Stromal cell of bone marrow (primary cell): ENCODE measurements around the gene PKDREJ.
"Not testable (repeated sequence)": the region's sequence is repeated elsewhere in the genome, so short reads cannot be mapped to it uniquely, and the experiment has no call there.

Source experiments
- DNase-seq: peaks from one replicate; pipeline ENCODE4 v3.0.0-alpha.2; 2012; ENCODE audit warnings: low read depth

PKDREJ gene

GRCh38 chr22:46264520-46264919 lies 1.4 kb upstream of the PKDREJ start:
- not testable (repeated sequence) for DNase-seq

GRCh38 chr22:46262449-46263215 lies 511 bp downstream of the PKDREJ start:
- no peak for DNase-seq

GRCh38 chr22:46260038-46260437 lies 3.1 kb downstream of the PKDREJ start:
- no peak for DNase-seq

- no peak for DNase-seq
Measured at GRCh38 chr22:46259374-46259773, 3.8 kb downstream of the PKDREJ start.

GRCh38 chr22:46256358-46256958 lies 6.7 kb downstream of the PKDREJ start:
- DNase-seq: no peak

GRCh38 chr22:46251816-46252380 lies 11.2 kb downstream of the PKDREJ start:
- DNase-seq: no peak

- no peak for DNase-seq
Measured at GRCh38 chr22:46251266-46251665, 11.9 kb downstream of the PKDREJ start.

GRCh38 chr22:46250783-46251125 lies 12.4 kb downstream of the PKDREJ start:
- no peak for DNase-seq

- peak; percentile 73 for DNase-seq
Measured at GRCh38 chr22:46250035-46250782, 12.9 kb downstream of the PKDREJ start, which contains the start of gene CDPF1. Gene CDPF1, minus strand, starts transcription at chr22:46250293. Its CDS starts 2,009 bp downstream, at chr22:46248284.

GRCh38 chr22:46247443-46247975 lies 15.6 kb downstream of the PKDREJ start:
- DNase-seq: no peak

GRCh38 chr22:46246178-46246577 lies 17.0 kb downstream of the PKDREJ start:
- no peak for DNase-seq

GRCh38 chr22:46245511-46245910 lies 17.6 kb downstream of the PKDREJ start:
- no peak for DNase-seq

GRCh38 chr22:46244771-46245170 lies 18.4 kb downstream of the PKDREJ start:
- DNase-seq: no peak

GRCh38 chr22:46242076-46242475 lies 21.1 kb downstream of the PKDREJ start:
- DNase-seq: no peak

- DNase-seq: no peak
Measured at GRCh38 chr22:46241396-46242007, 21.6 kb downstream of the PKDREJ start.

- DNase-seq: no peak
Measured at GRCh38 chr22:46240907-46241306, 22.2 kb downstream of the PKDREJ start.

GRCh38 chr22:46240506-46240905 lies 22.6 kb downstream of the PKDREJ start:
- DNase-seq: no peak

- no peak for DNase-seq
Measured at GRCh38 chr22:46240073-46240472, 23.1 kb downstream of the PKDREJ start.

GRCh38 chr22:46239261-46240048 lies 23.7 kb downstream of the PKDREJ start:
- DNase-seq: no peak

- DNase-seq: no peak
Measured at GRCh38 chr22:46238541-46238940, 24.6 kb downstream of the PKDREJ start.

- no peak for DNase-seq
Measured at GRCh38 chr22:46237453-46238124, 25.6 kb downstream of the PKDREJ start.
